Stimulated activated CD8-positive, alpha-beta memory T cell treated with anti-CD3 and anti-CD28 coated beads, Interleukin-15, amount 100 ng/mL, for 4 hours (primary cell): Measurements from ENCODE around the gene ATP6V0C.
"Not testable (repeated sequence)": the region's sequence is repeated elsewhere in the genome, so short reads cannot be mapped to it uniquely, and the experiment has no call there.

Experiments
- DNase-seq, 2 donors: peaks; one replicate each; pipeline ENCODE4 v3.0.0-alpha.2; 2020; ENCODE audit warnings: low read depth in 2 of 2

The ATP6V0C gene

DNA sequence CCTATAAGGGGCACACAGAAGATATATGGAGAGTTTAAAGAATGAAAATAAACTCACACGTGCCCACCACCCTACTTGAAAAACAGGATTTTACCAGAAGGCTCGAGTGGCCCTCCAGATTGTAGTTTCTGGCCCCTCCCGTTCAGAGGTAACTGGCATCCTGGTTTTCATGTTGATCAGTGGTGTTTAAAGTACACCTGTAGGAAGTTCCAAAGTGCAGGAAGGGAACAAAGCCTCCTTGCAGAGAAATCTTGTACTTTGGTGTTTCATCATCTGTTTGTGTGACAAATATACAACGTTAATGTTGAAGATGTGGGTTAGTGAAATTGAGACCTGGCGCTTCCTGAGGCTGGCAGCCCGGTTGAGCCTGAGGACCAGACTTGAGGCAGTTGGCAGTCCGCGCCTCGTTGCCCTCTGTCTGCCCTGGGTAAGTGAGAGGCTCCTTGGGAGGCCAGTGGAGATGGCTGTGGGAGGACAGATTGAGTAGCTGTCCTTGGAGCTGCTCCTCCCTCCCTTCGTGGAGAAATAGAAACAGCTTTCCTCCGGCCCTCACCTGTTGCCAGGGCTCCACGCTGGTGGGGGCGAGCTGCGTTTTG lies 36.6 kb downstream of the ATP6V0C start:
- DNase-seq, result not testable (repeated sequence)

DNA sequence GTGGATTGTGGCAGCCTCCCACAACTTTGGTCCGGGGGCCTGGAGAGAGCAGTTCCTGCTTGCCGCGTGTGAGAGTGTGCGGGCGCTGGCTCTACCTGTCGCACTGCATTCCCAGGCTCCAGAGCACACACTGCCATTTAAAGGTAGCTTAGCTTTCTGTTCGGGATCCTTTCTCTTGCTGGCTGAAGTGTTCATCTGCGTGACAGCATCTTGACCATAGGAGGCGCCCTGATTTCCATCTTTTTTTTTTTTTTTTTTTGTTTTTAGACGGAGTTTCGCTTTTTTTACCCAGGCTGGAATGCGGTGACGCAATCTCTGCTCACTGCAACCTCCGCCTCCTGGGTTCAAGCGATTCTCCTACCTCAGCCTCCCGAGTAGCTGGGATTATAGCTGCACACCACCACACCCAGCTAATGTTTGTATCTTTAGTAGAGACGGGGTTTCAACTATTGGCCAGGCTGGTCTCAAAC lies 37.7 kb downstream of the ATP6V0C start:
- DNase-seq, result not testable (repeated sequence)

DNA sequence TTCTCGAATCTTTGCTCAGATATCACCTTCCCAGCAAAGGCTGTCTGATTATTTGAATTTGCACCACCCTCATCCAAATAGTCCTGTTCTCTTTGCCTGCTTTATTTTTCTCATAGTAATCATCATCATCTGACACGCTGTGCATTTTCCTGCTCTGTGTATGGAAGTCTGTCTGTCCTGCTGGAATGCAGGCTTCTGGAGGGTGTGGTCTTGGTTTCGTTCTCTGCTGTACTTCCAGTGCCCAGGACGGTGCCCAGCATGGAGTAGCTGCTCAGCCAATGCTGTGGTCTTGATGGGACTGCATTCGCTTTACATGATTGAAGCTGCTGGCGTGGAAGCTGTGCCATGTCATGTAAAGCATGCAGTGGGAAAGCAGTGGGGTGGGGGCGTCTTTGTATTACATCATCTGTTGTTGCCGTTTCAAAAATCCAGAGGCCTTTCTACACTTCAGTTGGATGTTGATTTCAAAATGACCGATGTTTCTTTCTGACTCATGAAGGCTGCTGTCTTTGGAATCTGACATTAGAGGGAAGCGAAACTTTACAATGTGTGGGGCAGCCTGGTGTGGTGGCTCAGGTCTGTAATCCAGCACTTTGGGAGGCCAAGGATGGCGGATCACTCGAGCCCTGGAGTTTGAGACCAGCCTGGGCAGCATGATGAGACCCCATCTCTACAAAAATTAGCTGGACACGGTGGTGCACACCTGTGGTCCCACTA lies 41.1 kb downstream of the ATP6V0C start:
- DNase-seq, result not testable (repeated sequence)

DNA sequence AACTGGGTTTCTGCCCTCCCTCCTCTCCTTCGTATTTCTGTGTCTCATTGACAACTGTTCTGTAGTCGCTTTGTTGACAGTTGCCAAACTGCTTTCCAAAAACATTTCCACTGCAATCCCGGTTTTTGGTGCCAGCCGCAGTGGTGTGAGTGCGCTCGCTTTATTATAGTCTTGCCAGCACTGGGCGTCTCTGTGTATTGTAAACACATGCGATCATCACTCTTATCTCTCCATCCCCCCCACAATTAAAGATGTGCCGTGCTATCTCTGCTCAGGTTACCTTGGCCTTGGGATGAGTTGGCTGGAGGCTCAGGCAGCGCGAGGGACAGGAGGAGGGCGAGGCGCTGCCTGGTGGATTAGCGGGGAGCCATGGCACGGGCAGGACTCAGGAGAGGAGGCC lies 43.4 kb downstream of the ATP6V0C start:
- not testable (repeated sequence) for DNase-seq

DNA sequence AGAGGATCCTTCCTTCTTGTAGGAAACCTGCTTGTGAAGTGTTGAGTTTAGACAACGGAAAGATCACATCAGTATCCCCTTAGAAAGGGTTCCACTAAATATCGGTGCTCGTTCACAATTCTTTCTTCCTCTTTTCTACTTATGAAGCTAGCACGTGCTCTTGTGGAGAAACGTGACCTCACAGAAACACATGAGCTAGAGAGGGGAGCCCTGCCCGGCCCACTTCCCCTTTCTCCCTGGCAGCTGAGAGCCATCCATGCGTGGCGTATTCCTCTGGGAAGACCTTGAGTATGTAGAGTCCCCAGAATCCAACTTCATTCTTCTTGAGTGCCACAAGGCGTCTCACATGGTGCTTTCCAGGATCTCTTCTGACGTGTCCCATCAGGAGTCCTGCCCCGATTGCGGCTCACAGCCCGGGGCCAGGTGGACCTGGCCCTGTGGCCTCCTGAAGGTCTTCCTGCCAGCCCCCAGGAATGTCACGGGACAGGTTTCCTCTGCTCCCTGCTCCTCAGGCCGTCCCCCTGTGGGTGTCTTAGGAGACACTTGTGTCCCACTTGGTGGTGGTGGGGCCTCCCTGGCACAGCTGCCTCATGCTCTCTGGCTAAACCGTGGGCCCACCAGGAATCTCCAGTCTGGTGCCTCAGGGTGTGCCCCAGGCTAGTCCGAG lies 46.5 kb downstream of the ATP6V0C start:
- not testable (repeated sequence) for DNase-seq

DNA sequence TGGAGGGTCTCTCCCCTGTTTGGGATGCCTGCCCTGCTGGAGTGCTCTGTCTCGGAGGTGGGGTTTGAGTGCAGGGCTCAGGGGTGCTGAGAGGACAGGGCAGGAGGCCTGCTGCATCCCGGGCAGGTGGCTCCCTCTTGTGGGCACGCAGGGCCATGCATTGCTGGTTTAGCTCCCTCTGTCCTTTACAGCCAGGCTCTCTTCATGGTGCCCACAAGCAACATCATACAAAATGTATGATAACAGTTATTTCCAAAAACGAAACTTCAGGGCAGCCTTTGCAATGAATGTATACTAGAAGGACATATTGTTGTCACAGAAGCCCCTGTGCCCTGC lies 47.0 kb downstream of the ATP6V0C start:
- DNase-seq, result peak in 1 of 2 donors; percentile 51

DNA sequence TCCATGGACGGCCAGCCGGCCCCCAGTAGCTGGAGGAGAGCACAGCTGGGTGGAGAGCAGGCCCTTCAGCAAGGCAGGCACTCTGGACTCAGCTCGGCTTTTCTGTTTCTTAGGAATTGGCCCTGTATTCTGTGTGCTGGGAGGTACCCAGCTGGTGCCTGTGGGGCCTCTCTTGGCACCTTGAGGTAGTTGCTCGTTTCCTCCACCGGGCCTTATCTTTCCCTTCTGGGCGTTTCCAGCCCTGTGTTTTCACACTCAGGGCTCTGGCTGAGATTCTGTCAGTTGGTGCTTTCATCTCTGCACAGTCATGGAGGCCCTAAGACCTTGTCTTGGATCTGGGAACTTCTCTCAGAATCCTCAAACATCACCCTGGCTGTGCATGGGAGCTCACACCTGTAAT lies 53.8 kb downstream of the ATP6V0C start:
- DNase-seq, result not testable (repeated sequence)

DNA sequence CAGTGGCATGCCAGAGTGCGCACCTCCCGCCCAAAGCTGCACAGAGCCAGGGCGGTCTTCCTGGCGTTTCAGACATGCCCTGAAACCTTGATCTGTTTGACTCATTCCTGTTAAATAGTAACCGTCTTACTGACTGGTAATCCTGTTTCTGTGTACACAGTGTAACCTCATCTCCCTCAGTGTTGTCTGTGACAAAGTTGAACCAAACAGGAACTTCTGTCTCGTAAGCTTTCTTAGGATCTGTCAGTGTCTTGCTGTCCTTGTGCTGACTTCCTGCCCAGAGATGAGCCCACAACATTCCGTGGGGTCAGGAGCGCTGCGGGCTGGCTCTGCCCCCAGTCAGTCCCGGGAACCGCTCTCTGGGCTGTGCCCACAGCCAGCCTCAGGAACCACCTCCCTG lies 54.8 kb downstream of the ATP6V0C start:
- not testable (repeated sequence) for DNase-seq
